Measurements from ENCODE around the gene DUSP28.

GRCh38 chr2:240586198-240586918 lies 26.2 kb downstream of the DUSP28 start, which contains the start of gene CAPN10:
- TF ChIP-seq TARDBP (IDR thresholded peaks at IDR 0.05) = no peak
- no peak; the same call in 1 of the 2 replicates for TF ChIP-seq SUZ12 (IDR thresholded peaks at IDR 0.05)
- no peak for TF ChIP-seq CTBP1 (IDR thresholded peaks at IDR 0.05; ENCODE audit: borderline replicate concordance)
- no peak for TF ChIP-seq FOXK2 (IDR thresholded peaks at IDR 0.05)
- no peak for TF ChIP-seq LEF1 (IDR thresholded peaks at IDR 0.05; ENCODE audit: borderline replicate concordance)
- TF ChIP-seq FOXM1 (IDR thresholded peaks at IDR 0.05; ENCODE audit: borderline replicate concordance) = no peak

Measured in HEK293T (cell line).